ENCODE measurements around the gene ACBD3.

ACBD3 gene

DNA sequence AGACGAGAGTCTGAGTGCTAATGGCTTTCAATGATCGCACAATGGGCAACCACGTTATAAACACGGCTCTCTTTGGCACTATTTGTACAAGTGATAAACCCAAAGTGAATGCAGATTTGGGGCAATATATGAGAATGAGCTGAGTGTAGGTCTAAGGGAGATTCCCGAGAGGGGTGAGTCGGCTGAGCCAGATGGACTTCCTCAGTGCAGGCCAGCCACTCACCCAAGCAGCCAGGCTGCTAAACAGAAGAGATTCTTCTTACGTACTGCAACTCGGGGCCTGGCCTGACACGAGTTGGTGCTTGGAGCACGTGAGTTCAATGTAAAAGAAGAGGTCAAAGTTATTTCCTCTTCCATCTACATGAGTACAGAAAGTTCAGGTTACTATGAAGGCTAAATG lies 30.7 kb upstream of the ACBD3 start:
- H3K4me1 ChIP-seq (ENCODE audit: control insufficient read depth in 1 of 2, insufficient read depth in 2 of 2, low read length in 2 of 2): peaks cover 4 to 13% of the 10 kb centered on the region in 2 experiments
- H2BK5ac ChIP-seq (ENCODE audit: low read depth, low read length, poor library complexity): no peak overlapping the region
- H3K9ac ChIP-seq (ENCODE audit: low read length): no peak overlapping the region
- no peak overlapping the region for H3K4me2 ChIP-seq (ENCODE audit: low read length)
- H3K14ac ChIP-seq (ENCODE audit: low read length): no peak overlapping the region
- no peak overlapping the region for H4K8ac ChIP-seq (ENCODE audit: low read depth, low read length)
- H3K79me2 ChIP-seq (ENCODE audit: control insufficient read depth, insufficient read depth, low read length, poor library complexity): no peaks in the 10 kb centered on the region
- no peak overlapping the region for H4K91ac ChIP-seq (ENCODE audit: low read depth, low read length)
- peaks cover 4% of the 10 kb centered on the region for H3K79me1 ChIP-seq (ENCODE audit: low read length)
- H2AK5ac ChIP-seq (ENCODE audit: low read length): no peak overlapping the region
- no CpG with 5 or more reads among the region's 10 CpGs for WGBS (ENCODE audit: extremely low coverage, insufficient coverage, insufficient read length)
- H3K27ac ChIP-seq (ENCODE audit: low read depth, low read length): no peak overlapping the region
- H3K18ac ChIP-seq (ENCODE audit: low read length): no peak overlapping the region
- H2BK12ac ChIP-seq (ENCODE audit: low read length): no peak overlapping the region
- no peak overlapping the region for H3K23ac ChIP-seq (ENCODE audit: low read length)
- no peak overlapping the region for H4K12ac ChIP-seq (ENCODE audit: low read depth, low read length)
- no peaks in the 10 kb centered on the region for H3K9me3 ChIP-seq (ENCODE audit: insufficient read depth, low read depth, low read length)
- no peak overlapping the region for H3K4me3 ChIP-seq (ENCODE audit: low read depth, low read length)
- H2BK120ac ChIP-seq (ENCODE audit: insufficient read depth, low read length, poor library complexity): no peak overlapping the region
- H3K4ac ChIP-seq (ENCODE audit: low read depth, low read length): no peak overlapping the region
- H2AFZ ChIP-seq (ENCODE audit: insufficient read depth, low read length, poor library complexity): no peak overlapping the region
- no peak for DNase-seq
- no peaks in the 10 kb centered on the region for H3K36me3 ChIP-seq (ENCODE audit: control insufficient read depth in 1 of 2, insufficient read depth in 2 of 2, low read length in 2 of 2)
- H3K27me3 ChIP-seq (ENCODE audit: insufficient read depth, low read length): no peaks in the 10 kb centered on the region

- Histone ChIP-seq H3K18ac (ENCODE audit: low read length) (no peak overlapping the region), H3K36me3 (ENCODE audit: control insufficient read depth in 1 of 2, insufficient read depth in 2 of 2, low read length in 2 of 2) (no peaks in the 10 kb centered on the region)
- no CpG with 5 or more reads among the region's 5 CpGs for WGBS (ENCODE audit: extremely low coverage, insufficient coverage, insufficient read length)
Observed at GRCh38 chr1:226216056-226216455, 29.5 kb upstream of the ACBD3 start.

GRCh38 chr1:226215239-226215638 lies 28.7 kb upstream of the ACBD3 start:
- Histone ChIP-seq H3K36me3 (ENCODE audit: control insufficient read depth in 1 of 2, insufficient read depth in 2 of 2, low read length in 2 of 2) (no peaks in the 10 kb centered on the region), H4K8ac (ENCODE audit: low read depth, low read length) (no peak overlapping the region), H3K4ac (ENCODE audit: low read depth, low read length) (no peak overlapping the region), H2AK5ac (ENCODE audit: low read length) (no peak overlapping the region), H4K91ac (ENCODE audit: low read depth, low read length) (peak overlapping the region; percentile 8), H2BK5ac (ENCODE audit: low read depth, low read length, poor library complexity) (no peak overlapping the region), H3K27me3 (ENCODE audit: insufficient read depth, low read length) (no peaks in the 10 kb centered on the region), H3K4me2 (ENCODE audit: low read length) (no peak overlapping the region), H3K9me3 (ENCODE audit: insufficient read depth, low read depth, low read length) (no peaks in the 10 kb centered on the region), H3K79me1 (ENCODE audit: low read length) (peaks cover 4% of the 10 kb centered on the region), H4K12ac (ENCODE audit: low read depth, low read length) (no peak overlapping the region), H2AFZ (ENCODE audit: insufficient read depth, low read length, poor library complexity) (no peak overlapping the region), H3K79me2 (ENCODE audit: control insufficient read depth, insufficient read depth, low read length, poor library complexity) (no peaks in the 10 kb centered on the region), H3K9ac (ENCODE audit: low read length) (no peak overlapping the region), H3K27ac (ENCODE audit: low read depth, low read length) (peak overlapping the region; percentile 10), H3K23ac (ENCODE audit: low read length) (no peak overlapping the region), H2BK120ac (ENCODE audit: insufficient read depth, low read length, poor library complexity) (no peak overlapping the region), H3K14ac (ENCODE audit: low read length) (peak overlapping the region; percentile 29), H2BK12ac (ENCODE audit: low read length) (peak overlapping the region; percentile 43), H3K18ac (ENCODE audit: low read length) (no peak overlapping the region), H3K4me1 (ENCODE audit: control insufficient read depth in 1 of 2, insufficient read depth in 2 of 2, low read length in 2 of 2) (peaks cover 7% of the 10 kb centered on the region in 2 experiments), H3K4me3 (ENCODE audit: low read depth, low read length) (no peak overlapping the region)
- no peak for DNase-seq
- WGBS (ENCODE audit: extremely low coverage, insufficient coverage, insufficient read length): no CpG with 5 or more reads among the region's 5 CpGs

More at GRCh38 chr1:226216056-226216455, 29.5 kb upstream of the ACBD3 start:
- Histone ChIP-seq H3K23ac (ENCODE audit: low read length) (no peak overlapping the region), H4K91ac (ENCODE audit: low read depth, low read length) (no peak overlapping the region), H3K4ac (ENCODE audit: low read depth, low read length) (no peak overlapping the region), H3K4me2 (ENCODE audit: low read length) (no peak overlapping the region), H3K4me3 (ENCODE audit: low read depth, low read length) (no peak overlapping the region), H3K27ac (ENCODE audit: low read depth, low read length) (no peak overlapping the region), H3K79me2 (ENCODE audit: control insufficient read depth, insufficient read depth, low read length, poor library complexity) (no peaks in the 10 kb centered on the region), H2AFZ (ENCODE audit: insufficient read depth, low read length, poor library complexity) (no peak overlapping the region), H3K9me3 (ENCODE audit: insufficient read depth, low read depth, low read length) (no peaks in the 10 kb centered on the region), H3K27me3 (ENCODE audit: insufficient read depth, low read length) (no peaks in the 10 kb centered on the region), H2AK5ac (ENCODE audit: low read length) (no peak overlapping the region), H3K79me1 (ENCODE audit: low read length) (peaks cover 4% of the 10 kb centered on the region), H4K8ac (ENCODE audit: low read depth, low read length) (no peak overlapping the region), H3K14ac (ENCODE audit: low read length) (no peak overlapping the region), H3K4me1 (ENCODE audit: control insufficient read depth in 1 of 2, insufficient read depth in 2 of 2, low read length in 2 of 2) (peaks cover 4 to 13% of the 10 kb centered on the region in 2 experiments), H2BK120ac (ENCODE audit: insufficient read depth, low read length, poor library complexity) (no peak overlapping the region), H2BK12ac (ENCODE audit: low read length) (no peak overlapping the region), H3K9ac (ENCODE audit: low read length) (no peak overlapping the region), H4K12ac (ENCODE audit: low read depth, low read length) (no peak overlapping the region), H2BK5ac (ENCODE audit: low read depth, low read length, poor library complexity) (no peak overlapping the region)
- no peak for DNase-seq

GRCh38 chr1:226212545-226212944 lies 26.0 kb upstream of the ACBD3 start:
- Histone ChIP-seq H3K4me1 (ENCODE audit: control insufficient read depth in 1 of 2, insufficient read depth in 2 of 2, low read length in 2 of 2) (peaks cover 7 to 9% of the 10 kb centered on the region in 2 experiments), H3K79me1 (ENCODE audit: low read length) (peaks cover 4% of the 10 kb centered on the region), H3K4me3 (ENCODE audit: low read depth, low read length) (no peak overlapping the region), H2AFZ (ENCODE audit: insufficient read depth, low read length, poor library complexity) (no peak overlapping the region), H2AK5ac (ENCODE audit: low read length) (no peak overlapping the region), H3K14ac (ENCODE audit: low read length) (no peak overlapping the region), H4K91ac (ENCODE audit: low read depth, low read length) (no peak overlapping the region), H3K27ac (ENCODE audit: low read depth, low read length) (no peak overlapping the region), H2BK5ac (ENCODE audit: low read depth, low read length, poor library complexity) (no peak overlapping the region), H3K36me3 (ENCODE audit: control insufficient read depth in 1 of 2, insufficient read depth in 2 of 2, low read length in 2 of 2) (no peaks in the 10 kb centered on the region), H2BK120ac (ENCODE audit: insufficient read depth, low read length, poor library complexity) (no peak overlapping the region), H4K12ac (ENCODE audit: low read depth, low read length) (no peak overlapping the region), H4K8ac (ENCODE audit: low read depth, low read length) (no peak overlapping the region), H3K79me2 (ENCODE audit: control insufficient read depth, insufficient read depth, low read length, poor library complexity) (no peaks in the 10 kb centered on the region), H3K4ac (ENCODE audit: low read depth, low read length) (no peak overlapping the region), H3K23ac (ENCODE audit: low read length) (no peak overlapping the region), H3K9ac (ENCODE audit: low read length) (no peak overlapping the region), H3K18ac (ENCODE audit: low read length) (no peak overlapping the region), H3K4me2 (ENCODE audit: low read length) (no peak overlapping the region), H2BK12ac (ENCODE audit: low read length) (no peak overlapping the region), H3K9me3 (ENCODE audit: insufficient read depth, low read depth, low read length) (no peaks in the 10 kb centered on the region), H3K27me3 (ENCODE audit: insufficient read depth, low read length) (no peaks in the 10 kb centered on the region)
- DNase-seq: no peak
- WGBS (ENCODE audit: extremely low coverage, insufficient coverage, insufficient read length): no CpG with 5 or more reads among the region's 8 CpGs

Data from trophoblast cell (in vitro differentiated cells and primary cell).